Activated CD4-positive, alpha-beta T cell treated with anti-CD3 and anti-CD28 coated beads for 48 hours (primary cell): ENCODE data around the gene GJA4.
"Not testable (repeated sequence)": the region's sequence is repeated elsewhere in the genome, so short reads cannot be mapped to it uniquely, and the experiment has no call there.

Experiments
- DNase-seq: peaks from one replicate; pipeline ENCODE4 v3.0.0-alpha.2; 2020

GJA4 gene

GRCh38 chr1:34792424-34792823, 375 bp upstream of the GJA4 start:
- no peak for DNase-seq

- no peak for DNase-seq
Measured at GRCh38 chr1:34794001-34794789, 1.4 kb downstream of the GJA4 start.

- no peak for DNase-seq
Measured at GRCh38 chr1:34794790-34795180, 2.0 kb downstream of the GJA4 start.

DNA sequence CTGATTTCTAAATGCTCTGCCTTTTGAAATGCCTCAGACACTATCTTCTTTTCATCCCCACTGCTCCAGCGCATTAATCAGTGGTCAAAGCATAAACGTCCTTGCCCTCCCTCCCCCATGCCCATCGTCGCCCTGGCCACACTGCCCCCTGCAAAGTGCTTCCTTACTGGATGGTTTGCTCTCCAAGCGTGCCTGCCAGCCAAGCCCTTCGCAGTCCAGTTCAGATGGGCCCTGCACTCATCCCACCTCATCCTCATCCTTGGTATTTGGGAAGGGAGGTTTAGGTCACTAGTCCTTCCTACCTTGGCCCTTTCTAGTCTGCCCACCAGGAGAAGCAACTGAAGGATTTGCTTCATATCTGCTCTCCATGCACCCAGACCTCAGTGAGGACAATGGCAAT, 3.1 kb downstream of the GJA4 start:
- DNase-seq = no peak

- no peak for DNase-seq
Measured at GRCh38 chr1:34796990-34797389, 4.2 kb downstream of the GJA4 start.

GRCh38 chr1:34800214-34800613, 7.4 kb downstream of the GJA4 start:
- DNase-seq = peak; percentile 40

DNA sequence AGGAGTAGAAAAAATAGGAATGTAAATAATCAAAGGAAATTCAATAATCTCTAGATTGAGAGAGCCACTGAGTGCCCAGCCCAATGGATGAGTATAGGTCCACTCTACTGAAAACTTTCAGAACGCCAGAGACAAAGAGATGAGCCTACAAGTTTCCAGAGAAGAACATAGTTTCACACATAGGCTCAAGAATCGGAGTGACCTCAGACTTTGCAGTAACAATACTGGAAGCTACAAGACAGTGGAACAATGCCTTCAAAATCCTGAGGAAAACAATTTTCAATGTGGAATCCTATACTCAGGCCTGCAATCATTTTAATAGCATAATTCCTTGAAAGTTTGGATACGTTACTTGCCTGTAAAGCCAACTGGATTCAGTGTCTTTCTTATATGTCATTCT, 11.0 kb downstream of the GJA4 start:
- no peak for DNase-seq

DNA sequence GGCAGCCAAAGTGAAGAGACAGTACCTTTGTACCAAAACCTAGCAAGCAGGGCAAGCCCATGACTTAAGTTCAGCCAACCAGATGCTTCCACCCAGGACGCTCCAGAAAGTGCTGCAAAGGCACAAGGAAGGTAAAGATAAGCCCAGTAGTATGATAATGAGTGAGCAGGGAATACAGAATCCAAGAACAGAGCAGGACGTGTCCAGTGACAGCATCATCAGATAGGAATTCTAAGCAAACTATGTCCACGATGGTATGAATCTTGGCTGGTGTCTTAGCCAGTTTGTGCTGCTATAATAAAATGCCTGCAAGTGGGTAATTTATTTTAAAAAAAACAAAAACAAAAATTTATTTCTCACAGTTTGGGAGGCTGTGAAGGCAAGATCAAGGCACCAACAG, 13.6 kb downstream of the GJA4 start:
- no peak for DNase-seq

DNA sequence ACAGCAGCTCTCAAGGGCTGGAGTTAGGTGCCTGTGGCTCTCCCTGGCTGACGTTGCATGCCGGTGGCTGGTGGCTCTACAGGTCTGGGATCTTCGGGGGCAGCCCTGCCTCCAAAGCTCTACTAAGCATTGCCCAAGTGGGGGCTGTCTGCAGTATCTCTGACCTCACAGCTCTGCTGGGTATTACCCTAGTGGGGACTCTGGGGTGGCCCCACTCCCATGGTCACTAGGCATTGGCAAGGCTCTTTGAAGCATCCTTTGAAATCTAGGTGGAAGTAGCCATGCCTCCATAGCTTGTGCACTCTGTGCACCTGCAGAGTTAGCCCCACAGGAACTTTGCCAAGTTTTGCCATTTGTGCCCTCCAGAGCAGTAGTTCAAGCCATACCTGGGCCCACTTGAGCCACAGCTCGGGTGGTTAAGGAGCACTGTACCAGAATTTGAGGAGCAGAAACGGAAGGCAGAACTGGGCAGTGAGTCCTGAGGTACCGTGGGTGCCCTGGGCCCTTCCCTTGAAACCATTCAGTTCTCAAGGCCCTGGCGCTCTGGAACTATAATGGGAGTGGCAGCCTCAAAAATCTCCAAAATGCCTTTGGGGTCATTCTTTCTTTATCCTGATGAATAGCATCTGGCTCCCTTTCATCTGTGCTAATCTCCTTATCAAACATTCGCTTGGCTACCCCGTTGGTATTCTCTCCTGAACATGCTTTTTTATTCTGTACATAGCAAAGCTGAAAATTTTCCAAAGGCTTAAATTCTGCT, 15.4 kb downstream of the GJA4 start:
- DNase-seq = no peak

DNA sequence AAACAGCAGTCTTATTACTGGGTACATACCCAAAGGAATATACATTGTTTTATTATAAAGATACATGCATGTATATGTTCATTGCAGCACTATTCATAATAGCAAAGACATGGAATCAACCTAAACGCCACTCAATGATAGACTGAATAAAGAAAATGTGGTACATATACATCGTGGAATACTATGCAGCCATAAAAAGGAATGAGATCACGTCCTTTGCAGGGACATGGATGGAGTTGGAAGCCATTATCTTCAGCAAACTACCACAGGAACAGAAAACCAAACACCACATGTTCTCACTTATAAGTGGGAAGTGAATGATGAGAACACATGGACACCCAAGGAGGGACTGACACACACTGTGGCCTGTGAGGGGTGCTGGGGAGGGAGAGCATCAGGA, 18.0 kb downstream of the GJA4 start:
- DNase-seq = not testable (repeated sequence)

DNA sequence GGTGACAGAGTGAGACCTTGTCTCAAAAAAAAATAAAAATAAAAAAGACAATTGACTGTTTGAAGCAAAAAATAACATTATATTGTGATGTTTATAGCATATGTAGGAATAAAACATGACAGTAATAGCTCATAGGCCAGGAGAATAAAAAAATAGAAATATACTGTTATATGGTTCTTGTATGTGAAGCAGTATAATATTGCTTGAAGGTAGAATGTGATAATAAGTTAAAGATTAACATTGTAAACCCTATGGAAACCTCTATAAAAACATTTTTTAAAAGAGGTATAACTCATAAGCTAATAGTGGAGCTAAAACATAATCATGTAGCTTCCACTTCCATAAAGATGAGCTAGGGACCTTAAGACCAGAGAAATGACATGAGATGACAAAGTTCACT, 23.5 kb downstream of the GJA4 start:
- DNase-seq = no peak

GRCh38 chr1:34816778-34817177, 24.0 kb downstream of the GJA4 start:
- no peak for DNase-seq

- not testable (repeated sequence) for DNase-seq
Measured at GRCh38 chr1:34818862-34819261, 26.1 kb downstream of the GJA4 start.

DNA sequence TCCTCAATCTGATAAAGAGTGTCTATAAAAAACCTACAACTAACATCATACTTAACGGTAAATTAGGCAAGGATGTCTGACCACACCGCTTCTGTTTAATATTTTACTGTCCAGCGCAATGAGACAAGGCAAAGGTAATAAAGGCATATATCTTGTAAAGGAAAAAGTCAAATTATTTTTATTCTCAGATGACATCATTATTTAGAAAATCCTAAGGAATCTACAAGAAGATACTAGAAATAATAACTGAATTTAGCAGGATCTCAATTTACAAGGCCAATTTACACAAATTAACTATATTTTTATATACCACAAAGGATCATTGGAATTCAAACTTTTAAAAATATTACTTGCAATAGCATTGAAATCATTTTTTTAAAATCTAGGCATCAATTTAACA, 29.4 kb downstream of the GJA4 start:
- no peak for DNase-seq

DNA sequence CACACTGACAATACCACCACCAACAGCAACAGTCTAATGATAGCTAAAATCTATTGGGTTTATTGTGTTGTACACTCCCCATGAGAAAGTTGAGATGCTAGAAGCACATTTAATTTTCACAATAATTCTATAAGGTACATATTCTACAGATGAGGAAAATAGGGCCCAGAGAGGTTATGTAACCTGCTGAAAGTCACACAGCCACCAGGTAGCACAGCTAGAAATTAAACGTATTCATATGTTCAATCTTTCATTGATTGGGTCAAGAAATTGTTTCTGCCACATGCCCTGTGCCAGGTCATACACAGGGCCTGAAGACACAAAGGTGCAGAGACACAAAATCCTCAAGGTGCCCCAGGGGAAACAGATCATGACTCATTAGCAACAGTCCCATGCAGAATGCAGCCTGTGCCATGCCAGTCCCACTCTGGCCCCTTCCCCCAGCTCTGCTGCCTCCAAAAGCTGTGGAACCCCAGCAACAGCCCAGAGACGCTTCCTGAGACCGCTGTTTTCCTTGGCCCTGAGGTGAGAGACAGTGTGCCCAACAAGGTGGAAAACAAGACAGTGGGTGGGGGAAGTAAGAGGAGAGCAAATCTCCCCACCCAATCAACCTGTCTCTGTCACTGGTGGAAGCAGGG, 32.1 kb downstream of the GJA4 start:
- DNase-seq = no peak

DNA sequence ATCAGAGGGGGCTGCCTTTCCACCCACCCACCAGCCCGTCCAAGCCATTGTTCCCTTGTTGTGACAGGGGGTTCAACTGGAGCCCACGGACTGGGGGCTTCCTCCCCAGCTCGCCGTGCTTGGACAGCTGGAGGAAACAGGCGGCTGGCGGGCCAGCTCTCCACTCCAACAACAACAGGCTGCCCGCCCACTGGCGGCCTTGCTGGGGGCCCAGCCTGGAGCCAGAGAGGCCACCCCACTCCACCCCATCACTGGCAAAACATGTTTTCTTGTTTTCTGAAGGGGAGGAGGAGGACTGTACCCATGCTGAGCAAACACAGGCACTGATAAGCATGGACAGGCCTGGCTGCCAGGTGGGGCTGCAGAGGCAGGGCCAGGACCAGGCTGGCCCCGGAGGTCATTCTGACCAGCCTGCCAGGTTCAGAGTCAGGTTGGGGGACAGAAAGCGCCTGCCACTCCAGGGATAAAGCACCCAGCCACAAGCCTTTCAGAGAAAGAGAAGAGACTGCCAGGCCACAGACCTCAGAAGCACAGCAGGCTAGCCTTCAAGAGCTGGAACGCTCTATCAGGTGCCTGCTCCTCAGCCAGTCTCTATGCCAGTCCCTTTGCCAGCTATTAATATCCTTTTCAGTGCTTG, 32.8 kb downstream of the GJA4 start:
- no peak for DNase-seq

DNA sequence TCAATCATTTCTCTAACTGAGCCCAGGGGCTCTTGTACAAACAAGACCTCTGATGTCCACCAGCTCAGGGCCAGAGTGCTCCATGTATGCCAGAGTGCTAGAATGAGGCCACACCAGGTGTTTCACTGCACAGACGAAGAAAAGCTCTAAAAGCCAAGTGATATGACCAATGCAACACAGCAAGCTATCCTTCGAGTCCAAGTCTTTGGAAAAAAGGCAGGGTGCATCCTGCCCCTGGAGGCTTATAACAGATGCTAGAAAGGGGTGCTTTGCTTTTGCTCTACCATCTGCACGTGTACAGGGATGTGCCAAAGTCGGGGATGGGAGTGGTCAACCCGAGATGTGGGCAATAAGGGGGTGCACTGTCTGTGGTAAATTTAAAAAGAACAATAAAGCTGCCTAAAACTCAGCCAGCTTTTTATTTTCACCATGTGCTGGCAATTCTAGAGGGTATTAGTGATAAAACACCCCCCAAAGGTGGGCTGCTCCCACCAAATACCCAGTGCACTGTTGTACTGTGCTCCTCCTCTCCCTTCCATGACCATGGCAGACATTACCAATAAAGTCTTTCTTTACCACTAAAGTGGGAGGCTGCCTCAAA, 34.6 kb downstream of the GJA4 start:
- no peak for DNase-seq

GRCh38 chr1:34828611-34829010, 35.8 kb downstream of the GJA4 start:
- no peak for DNase-seq

DNA sequence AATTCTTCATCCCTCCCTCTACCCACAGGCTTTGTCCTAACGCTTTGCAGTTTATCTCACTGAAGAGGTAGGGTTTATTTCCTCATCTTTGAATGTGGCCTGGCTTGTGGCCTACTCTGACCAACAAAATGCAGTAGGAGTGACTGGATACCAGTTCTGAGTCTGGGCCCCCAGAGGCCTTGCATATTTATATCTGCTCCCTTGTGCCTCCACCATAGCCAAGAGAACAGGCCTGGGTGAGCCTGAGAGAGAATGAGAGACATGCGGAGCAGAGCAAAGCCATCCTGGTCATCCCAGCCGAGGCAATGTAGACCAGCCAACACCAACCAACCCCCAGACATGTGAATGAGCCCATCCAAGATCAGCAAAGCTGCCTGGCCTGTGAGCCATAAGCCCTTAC, 36.5 kb downstream of the GJA4 start:
- DNase-seq = no peak

DNA sequence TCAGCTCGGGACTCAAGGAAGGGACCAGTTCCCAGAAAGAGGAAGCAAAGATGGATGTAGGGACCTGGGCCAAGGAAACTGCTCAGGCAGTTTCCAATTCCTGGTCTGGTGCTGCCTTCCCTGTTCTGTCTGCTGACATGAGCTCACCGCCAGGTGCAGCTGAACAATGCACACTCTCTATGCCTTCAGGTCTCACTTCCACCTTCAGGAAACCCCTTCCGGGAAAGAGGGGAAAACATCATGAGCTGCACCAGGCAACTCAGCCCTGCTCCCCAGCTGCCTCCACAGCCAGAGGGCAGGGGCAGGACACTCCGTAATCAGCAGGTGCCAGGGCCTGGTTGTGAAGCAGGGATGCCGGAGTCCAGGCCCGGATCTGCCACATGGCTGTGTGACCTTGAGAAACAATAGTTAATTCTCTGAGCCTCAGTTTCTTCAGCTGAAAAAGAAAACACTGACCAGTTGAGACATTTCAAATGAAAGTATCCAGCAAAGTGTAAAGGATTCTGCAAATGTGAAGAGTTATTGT, 39.0 kb downstream of the GJA4 start:
- no peak for DNase-seq

DNA sequence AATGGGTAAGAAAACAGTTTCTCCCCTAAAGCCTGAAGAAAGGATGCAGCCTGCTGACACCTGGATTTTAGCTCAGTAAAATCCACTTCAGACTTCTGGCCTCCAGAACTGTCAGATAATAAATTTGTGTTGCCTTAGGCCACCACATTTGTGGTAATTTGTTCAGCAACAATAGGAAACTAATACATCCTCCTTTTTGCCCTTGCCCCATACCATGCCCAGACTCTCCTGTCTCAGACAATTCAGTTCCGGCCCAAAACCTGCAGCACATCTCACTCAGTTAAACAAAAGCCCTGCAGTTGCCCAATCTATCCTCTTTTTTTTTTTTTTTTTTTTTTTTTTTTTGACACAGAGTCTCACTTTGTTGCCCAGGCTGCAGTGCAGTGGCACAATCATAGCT, 40.9 kb downstream of the GJA4 start:
- DNase-seq = no peak

GRCh38 chr1:34839526-34840305, 46.9 kb downstream of the GJA4 start:
- no peak for DNase-seq
